HFFc6 (cell line): Measurements from ENCODE around the gene ZDHHC20. TPM values are rescaled to one million over a fixed set of nuclear protein-coding genes. Genes with fewer than 3 reads are reported as not detected.
"Not testable (repeated sequence)": the region's sequence is repeated elsewhere in the genome, so short reads cannot be mapped to it uniquely, and the experiment has no call there.

ENCODE experiments used
- DNase-seq: peaks from one replicate; pipeline ENCODE4 v3.0.0-alpha.2; 2018
- H3K27ac Mint-ChIP-seq: 2 replicates; pipeline ENCODE4 v1.8.0; 2020; ENCODE audit warnings: mild to moderate bottlenecking, mixed read lengths
- H3K27me3 Mint-ChIP-seq: 2 replicates; pipeline ENCODE4 v1.8.0; 2021; ENCODE audit warnings: mild to moderate bottlenecking, moderate library complexity, mixed read lengths; ENCODE audit not compliant: insufficient read depth
- H3K36me3 Mint-ChIP-seq: 2 replicates; pipeline ENCODE4 v1.8.0; 2021; ENCODE audit warnings: low read depth, mixed read lengths
- H3K4me1 Mint-ChIP-seq: 2 replicates; pipeline ENCODE4 v1.8.0; 2020; ENCODE audit warnings: low read depth, mixed read lengths
- H3K4me3 Mint-ChIP-seq: 2 replicates; pipeline ENCODE4 v1.8.0; 2020; ENCODE audit warnings: mild to moderate bottlenecking, moderate library complexity, mixed read lengths
- H3K9me3 Mint-ChIP-seq: 2 replicates; pipeline ENCODE4 v1.8.0; 2020; ENCODE audit warnings: mild to moderate bottlenecking, mixed read lengths
- total RNA-seq, 6 experiments: library from RNA; stranded (reverse); fragmentation: NEBNext Ultra II Directional; extraction: Animal tissue kit (Norgen Biotek cat#: 25700); gene quantifications; 2 replicates in 1 of 6; 3 replicates in 5 of 6; pipeline ENCODE4 v1.2.3, GENCODE V29; 2021
- TF ChIP-seq, protein P1 (sequence below): fragments of 200-600 bp; sonication (generic); IDR thresholded peaks from 2 replicates; pipeline ENCODE4 v1.5.0; 2021; ENCODE audit warnings: antibody characterized with exemption, mild to moderate bottlenecking

ZDHHC20 gene
- total RNA-seq, 6 experiments from 2014 or later: 65.3 to 75.1 (median 69.6) TPM

DNA sequence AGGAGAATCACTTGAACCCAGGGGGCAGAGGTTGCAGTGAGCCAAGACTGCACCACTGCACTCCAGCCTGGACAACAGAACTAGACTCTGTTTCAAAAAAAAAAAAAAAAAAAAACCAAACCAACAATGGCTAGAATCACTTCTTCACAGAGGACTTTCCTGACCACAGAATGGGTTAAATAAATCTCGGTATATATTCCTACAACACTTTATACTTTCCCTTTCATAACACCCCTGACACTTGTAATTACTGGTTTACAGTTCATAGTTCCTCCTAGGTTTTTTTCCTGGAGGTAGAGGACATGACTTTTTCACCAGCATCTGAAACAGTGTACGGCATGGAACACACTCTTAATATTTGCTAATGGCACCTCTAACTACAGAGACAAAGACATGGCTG lies 31.4 kb downstream of the ZDHHC20 start:
- no peaks in the 10 kb centered on the region for H3K27me3 Mint-ChIP-seq
- H3K27ac Mint-ChIP-seq: no peak overlapping the region
- H3K4me3 Mint-ChIP-seq: no peak overlapping the region
- H3K4me1 Mint-ChIP-seq: peaks cover 10% of the 10 kb centered on the region
- TF ChIP-seq, protein P1, sequence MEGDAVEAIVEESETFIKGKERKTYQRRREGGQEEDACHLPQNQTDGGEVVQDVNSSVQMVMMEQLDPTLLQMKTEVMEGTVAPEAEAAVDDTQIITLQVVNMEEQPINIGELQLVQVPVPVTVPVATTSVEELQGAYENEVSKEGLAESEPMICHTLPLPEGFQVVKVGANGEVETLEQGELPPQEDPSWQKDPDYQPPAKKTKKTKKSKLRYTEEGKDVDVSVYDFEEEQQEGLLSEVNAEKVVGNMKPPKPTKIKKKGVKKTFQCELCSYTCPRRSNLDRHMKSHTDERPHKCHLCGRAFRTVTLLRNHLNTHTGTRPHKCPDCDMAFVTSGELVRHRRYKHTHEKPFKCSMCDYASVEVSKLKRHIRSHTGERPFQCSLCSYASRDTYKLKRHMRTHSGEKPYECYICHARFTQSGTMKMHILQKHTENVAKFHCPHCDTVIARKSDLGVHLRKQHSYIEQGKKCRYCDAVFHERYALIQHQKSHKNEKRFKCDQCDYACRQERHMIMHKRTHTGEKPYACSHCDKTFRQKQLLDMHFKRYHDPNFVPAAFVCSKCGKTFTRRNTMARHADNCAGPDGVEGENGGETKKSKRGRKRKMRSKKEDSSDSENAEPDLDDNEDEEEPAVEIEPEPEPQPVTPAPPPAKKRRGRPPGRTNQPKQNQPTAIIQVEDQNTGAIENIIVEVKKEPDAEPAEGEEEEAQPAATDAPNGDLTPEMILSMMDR: no peak
- peaks cover 19% of the 10 kb centered on the region for H3K36me3 Mint-ChIP-seq
- H3K9me3 Mint-ChIP-seq: peaks cover 12% of the 10 kb centered on the region; the same call in 1 of the 2 replicates
- DNase-seq: no peak

- Mint-ChIP-seq H3K4me3 (no peak overlapping the region), H3K9me3 (peaks cover 12% of the 10 kb centered on the region; the same call in 1 of the 2 replicates), H3K36me3 (peaks cover 19% of the 10 kb centered on the region), H3K4me1 (peaks cover 15% of the 10 kb centered on the region), H3K27ac (no peak overlapping the region), H3K27me3 (no peaks in the 10 kb centered on the region)
- TF ChIP-seq, protein P1: no peak
- no peak for DNase-seq
Measured at GRCh38 chr13:21426238-21426637, 32.9 kb downstream of the ZDHHC20 start.

GRCh38 chr13:21420706-21421105 lies 38.4 kb downstream of the ZDHHC20 start:
- Mint-ChIP-seq H3K36me3 (no peaks in the 10 kb centered on the region), H3K27ac (no peak overlapping the region; the same call in 1 of the 2 replicates), H3K4me3 (no peak overlapping the region), H3K27me3 (no peaks in the 10 kb centered on the region), H3K4me1 (peaks cover 20% of the 10 kb centered on the region), H3K9me3 (no peaks in the 10 kb centered on the region)
- TF ChIP-seq, protein P1: no peak
- peak; percentile 26 for DNase-seq

- TF ChIP-seq, protein P1: no peak
- Mint-ChIP-seq H3K27me3 (no peaks in the 10 kb centered on the region), H3K36me3 (peaks cover 38% of the 10 kb centered on the region), H3K4me3 (no peak overlapping the region), H3K9me3 (peaks cover 2% of the 10 kb centered on the region; the same call in 1 of the 2 replicates), H3K27ac (peak overlapping the region; percentile 22; the same call in 1 of the 2 replicates), H3K4me1 (peaks cover 15% of the 10 kb centered on the region)
- DNase-seq: no peak
Measured at GRCh38 chr13:21413013-21413412, 46.1 kb downstream of the ZDHHC20 start.

DNA sequence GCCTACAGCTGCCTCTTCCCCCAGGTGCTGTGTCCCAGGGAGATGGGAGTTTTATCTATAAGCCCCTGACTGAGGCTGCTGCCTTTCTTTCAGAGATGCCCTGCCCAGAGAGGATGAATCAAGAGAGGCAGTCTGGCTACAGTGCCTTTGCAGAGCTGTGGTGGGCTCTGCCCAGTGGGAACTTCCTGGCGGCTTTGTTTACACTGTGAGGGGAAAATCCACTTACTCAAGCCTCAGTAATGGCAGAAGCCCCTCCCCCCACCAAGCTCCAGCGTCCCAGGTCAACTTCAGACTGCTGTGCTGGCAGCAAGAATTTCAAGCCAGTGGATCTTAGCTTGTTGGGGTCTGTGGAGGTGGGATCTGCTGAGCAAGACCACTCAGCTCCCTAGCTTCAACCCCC lies 48.6 kb downstream of the ZDHHC20 start:
- not testable (repeated sequence) for H3K27me3 Mint-ChIP-seq, H3K27ac Mint-ChIP-seq, DNase-seq, H3K4me3 Mint-ChIP-seq
- Mint-ChIP-seq H3K9me3 (peaks cover 11% of the 10 kb centered on the region), H3K4me1 (peaks cover 15% of the 10 kb centered on the region), H3K36me3 (peaks cover 47% of the 10 kb centered on the region)

DNA sequence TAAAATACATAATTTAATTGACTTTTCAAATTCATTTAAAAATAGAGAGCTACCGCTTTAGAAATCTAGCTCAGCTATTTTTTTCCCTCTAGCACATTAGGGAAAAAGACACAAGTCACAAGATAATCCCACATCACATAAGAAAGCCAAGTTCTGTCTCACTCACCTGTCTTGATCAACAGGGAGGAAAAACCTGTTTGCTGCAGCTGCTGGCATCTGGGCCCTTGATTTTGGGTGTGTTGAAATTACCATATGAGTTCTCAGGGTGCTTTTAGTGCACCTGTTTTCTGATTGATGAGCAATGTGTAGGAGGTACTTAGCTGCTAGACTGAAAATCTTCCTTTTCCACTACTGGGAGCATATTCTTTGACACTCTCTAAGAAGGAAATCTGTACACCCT lies 53.8 kb downstream of the ZDHHC20 start:
- Mint-ChIP-seq H3K27me3 (no peaks in the 10 kb centered on the region), H3K9me3 (peaks cover 11% of the 10 kb centered on the region), H3K4me1 (peaks cover 21% of the 10 kb centered on the region), H3K27ac (no peak overlapping the region), H3K36me3 (peaks cover 31% of the 10 kb centered on the region), H3K4me3 (no peak overlapping the region)
- TF ChIP-seq, protein P1: no peak
- no peak for DNase-seq
